Urinary bladder (tissue), 4 donors: ENCODE measurements around the gene SMARCD3. TPM values are rescaled to one million over a fixed set of nuclear protein-coding genes. Genes with fewer than 3 reads are reported as not detected.

Experiments
- DNase-seq: peaks from one replicate; pipeline ENCODE4 v3.0.0-alpha.2; 2015; ENCODE audit errors: extremely low spot score
- H3K27ac ChIP-seq: one replicate; pipeline ENCODE4 v1.5.1; 2013; ENCODE audit warnings: low read depth, mild to moderate bottlenecking, moderate library complexity
- H3K36me3 ChIP-seq: one replicate; pipeline ENCODE4 v1.6.1; 2013; ENCODE audit warnings: mild to moderate bottlenecking, moderate library complexity; ENCODE audit not compliant: insufficient read depth
- H3K4me1 ChIP-seq: one replicate; pipeline ENCODE4 v1.6.1; 2013; ENCODE audit warnings: mild to moderate bottlenecking, moderate library complexity; ENCODE audit not compliant: insufficient read depth
- H3K4me3 ChIP-seq: one replicate; pipeline ENCODE4 v1.5.1; 2013; ENCODE audit warnings: low read depth, low read length
- WGBS: extraction: QIAGEN DNeasy Blood & Tissue Kit; methylation state at CpG from one replicate; pipeline ENCODE4 v1.1.7; 2013; 5-methylcytosine and 5-hydroxymethylcytosine counted together
- polyA plus RNA-seq: library from polyadenylated mRNA; stranded (reverse); fragments of 200-250 nt; gene quantifications from one replicate; pipeline ENCODE4 v1.2.3, GENCODE V29; 2013
- total RNA-seq: library from RNA; depleted of rRNA; stranded (reverse); fragments of >200 nt; gene quantifications from one replicate; pipeline ENCODE4 v1.2.3, GENCODE V29; 2014
- donor health status: healthy with polysubstance abuse.
- donor health status: healthy.

SMARCD3 gene
- total and polyA plus RNA-seq, 2 donors, result 33.2 to 47.8 TPM

DNA sequence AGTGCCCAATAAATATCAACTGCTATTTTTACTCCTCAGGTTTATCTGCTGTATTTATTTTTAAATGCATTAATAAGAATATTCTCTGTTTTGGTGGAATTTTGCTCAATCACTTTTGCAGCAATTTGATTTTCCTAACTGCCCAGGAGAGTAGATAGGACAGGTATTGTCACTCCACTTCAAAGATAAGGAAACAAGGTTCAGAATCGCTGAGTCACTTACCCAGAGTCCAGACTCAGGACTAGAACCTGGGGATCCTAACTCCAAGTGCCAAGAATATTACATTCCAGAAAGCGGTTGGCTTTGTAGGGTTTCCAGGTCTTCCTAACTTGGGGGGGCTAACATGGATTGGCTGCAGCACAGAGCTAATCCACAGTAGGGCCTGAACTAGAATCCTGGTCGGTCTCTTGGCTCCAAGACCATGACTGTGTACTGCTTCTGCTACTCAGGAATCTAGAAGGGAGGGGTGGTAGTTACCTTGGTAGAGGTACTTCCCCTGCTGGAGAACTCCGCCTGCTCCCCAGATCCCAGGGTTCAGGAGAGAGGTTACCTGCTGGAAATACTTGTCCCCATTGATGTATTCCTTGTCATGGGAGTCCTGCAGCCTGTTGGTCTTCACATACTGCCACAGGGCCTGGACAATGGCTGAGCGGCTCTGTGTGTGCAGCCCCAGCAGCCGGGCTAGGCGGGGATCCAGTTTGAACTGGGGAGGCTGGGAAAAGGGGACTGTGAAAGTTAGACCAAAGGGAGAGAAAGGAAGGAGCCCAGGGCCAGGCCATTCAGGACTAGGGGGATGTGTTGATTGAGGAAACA, 7.3 kb downstream of the SMARCD3 start:
- DNase-seq, result no peak
- Histone ChIP-seq H3K4me3 (no peak overlapping the region), H3K36me3 (no peaks in the 10 kb centered on the region), H3K27ac (no peak overlapping the region), H3K4me1 (no peaks in the 10 kb centered on the region)
- 86% methylated on average over 7 of the region's 7 CpGs for WGBS

DNA sequence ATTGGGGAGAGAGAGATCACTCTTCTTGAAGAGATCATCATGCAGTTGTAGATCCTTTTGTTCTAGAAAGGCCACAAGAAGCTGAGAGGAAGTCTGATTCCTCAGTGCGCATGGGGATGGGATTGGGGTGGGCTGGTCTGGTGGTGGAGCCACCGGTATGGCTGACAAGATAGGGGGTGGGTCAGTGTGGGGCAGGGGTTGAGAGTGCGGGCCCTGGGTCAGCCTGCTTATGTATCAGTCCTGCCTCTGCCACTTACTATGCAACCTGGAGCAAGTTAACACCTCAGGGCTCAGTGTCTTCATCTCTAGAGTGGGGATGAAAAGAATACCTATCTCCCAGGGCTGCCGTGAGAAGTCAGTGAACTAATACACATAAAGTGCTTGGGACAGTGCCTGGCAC, 8.0 kb downstream of the SMARCD3 start:
- no peak for DNase-seq
- Histone ChIP-seq H3K27ac (no peak overlapping the region), H3K36me3 (no peaks in the 10 kb centered on the region), H3K4me1 (no peaks in the 10 kb centered on the region), H3K4me3 (no peak overlapping the region)
- 73% methylated on average over 4 of the region's 4 CpGs for WGBS

DNA sequence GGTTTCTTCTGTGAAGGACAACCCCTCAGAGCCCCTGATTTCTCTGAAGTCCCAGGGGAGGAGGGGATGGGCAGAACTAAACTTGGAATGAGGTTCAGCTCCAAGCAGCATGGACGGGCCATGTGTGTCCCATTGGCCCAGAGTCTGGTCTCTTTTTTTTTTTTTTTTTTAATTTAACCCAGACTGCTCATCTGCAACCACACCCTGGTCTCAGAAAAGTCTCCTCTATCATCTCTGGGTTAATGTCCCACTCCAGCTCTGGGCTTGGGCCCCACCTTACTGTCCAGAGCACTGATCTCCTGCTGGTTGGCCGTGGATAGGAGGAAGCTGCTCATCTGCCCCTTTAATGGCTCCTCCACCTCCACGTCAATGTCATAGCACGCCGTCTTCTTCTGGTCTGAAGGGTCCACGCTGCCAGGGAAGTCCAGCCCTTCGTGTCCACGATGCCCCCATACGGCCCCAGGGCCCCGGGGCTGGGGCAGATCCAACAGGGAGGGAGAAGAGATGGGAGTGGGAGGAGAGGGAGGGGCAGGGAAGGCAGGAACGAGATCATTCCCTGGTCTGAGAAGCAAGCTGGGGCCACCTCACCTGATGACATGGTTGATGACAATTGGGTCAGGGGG, 8.5 kb downstream of the SMARCD3 start:
- Histone ChIP-seq H3K27ac (no peak overlapping the region), H3K4me1 (no peaks in the 10 kb centered on the region), H3K4me3 (no peak overlapping the region), H3K36me3 (no peaks in the 10 kb centered on the region)
- no peak for DNase-seq
- WGBS, result 49% methylated on average over 11 of the region's 11 CpGs

DNA sequence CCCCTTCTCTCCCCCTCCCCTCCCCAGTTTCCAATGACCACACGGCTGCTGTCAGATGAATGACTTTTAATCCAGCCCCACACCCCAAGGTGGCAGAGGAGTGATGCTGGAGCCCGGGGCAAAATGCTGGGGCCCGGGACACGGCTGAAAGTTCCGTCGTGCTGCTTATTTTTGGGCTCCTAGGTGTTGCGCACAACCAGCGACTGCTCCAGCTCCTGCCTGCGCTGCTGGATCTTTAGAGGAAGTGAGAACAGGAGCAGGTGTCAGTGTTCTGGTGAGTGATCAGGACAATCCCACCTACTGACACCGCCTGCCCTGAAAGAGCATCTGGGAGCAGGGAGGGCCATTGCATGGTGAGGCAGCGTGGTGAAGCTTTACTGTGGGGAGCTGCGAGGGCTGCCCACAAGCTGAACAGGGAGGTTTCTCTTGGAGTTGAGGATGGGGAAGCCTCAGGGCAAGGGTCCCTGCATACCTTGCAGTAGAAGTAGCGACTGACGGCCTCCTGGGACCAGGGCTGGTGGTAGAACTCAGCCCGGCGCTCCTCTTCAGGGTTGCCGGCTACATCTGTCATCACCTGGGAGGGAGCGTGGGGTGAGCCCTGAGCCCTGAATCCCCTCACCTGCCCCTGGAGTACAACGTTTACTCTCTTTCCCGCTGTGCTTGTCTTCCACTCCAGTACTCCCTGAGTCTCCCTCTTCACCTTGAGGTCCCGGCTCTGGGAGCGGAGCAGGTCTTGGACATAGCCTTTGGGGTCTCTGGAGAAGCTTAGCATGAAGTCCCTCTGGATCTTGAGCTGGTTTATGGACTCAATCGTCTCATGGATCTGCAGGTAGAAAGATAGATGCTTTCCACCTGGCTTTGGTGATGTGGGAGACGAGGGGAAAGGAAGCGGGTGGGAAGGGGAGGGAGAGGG, 9.3 kb downstream of the SMARCD3 start:
- H3K27ac ChIP-seq, result no peak overlapping the region
- no peak overlapping the region for H3K4me3 ChIP-seq
- DNase-seq, result no peak
- H3K36me3 ChIP-seq, result no peaks in the 10 kb centered on the region
- 84% methylated on average over 25 of the region's 25 CpGs for WGBS
- H3K4me1 ChIP-seq, result no peaks in the 10 kb centered on the region

DNA sequence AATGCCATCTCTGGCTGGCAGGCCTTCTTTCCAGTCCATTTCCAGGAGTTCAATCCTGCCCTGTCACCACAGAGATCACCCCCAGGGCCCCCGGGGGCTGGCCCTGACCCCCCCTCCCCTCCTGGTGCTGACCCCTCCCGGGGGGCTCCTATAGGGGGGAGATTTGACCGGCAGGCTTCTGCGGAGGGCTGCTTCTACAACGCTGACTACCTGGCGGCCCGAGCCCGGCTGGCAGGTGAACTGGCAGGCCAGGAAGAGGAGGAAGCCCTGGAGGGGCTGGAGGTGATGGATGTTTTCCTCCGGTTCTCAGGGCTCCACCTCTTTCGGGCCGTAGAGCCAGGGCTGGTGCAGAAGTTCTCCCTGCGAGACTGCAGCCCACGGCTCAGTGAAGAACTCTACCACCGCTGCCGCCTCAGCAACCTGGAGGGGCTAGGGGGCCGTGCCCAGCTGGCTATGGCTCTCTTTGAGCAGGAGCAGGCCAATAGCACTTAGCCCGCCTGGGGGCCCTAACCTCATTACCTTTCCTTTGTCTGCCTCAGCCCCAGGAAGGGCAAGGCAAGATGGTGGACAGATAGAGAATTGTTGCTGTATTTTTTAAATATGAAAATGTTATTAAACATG, 10.2 kb downstream of the SMARCD3 start:
- H3K4me1 ChIP-seq, result no peaks in the 10 kb centered on the region
- H3K27ac ChIP-seq, result no peak overlapping the region
- no peak overlapping the region for H3K4me3 ChIP-seq
- no peak for DNase-seq
- 72% methylated on average over 17 of the region's 17 CpGs for WGBS
- H3K36me3 ChIP-seq, result no peaks in the 10 kb centered on the region

DNA sequence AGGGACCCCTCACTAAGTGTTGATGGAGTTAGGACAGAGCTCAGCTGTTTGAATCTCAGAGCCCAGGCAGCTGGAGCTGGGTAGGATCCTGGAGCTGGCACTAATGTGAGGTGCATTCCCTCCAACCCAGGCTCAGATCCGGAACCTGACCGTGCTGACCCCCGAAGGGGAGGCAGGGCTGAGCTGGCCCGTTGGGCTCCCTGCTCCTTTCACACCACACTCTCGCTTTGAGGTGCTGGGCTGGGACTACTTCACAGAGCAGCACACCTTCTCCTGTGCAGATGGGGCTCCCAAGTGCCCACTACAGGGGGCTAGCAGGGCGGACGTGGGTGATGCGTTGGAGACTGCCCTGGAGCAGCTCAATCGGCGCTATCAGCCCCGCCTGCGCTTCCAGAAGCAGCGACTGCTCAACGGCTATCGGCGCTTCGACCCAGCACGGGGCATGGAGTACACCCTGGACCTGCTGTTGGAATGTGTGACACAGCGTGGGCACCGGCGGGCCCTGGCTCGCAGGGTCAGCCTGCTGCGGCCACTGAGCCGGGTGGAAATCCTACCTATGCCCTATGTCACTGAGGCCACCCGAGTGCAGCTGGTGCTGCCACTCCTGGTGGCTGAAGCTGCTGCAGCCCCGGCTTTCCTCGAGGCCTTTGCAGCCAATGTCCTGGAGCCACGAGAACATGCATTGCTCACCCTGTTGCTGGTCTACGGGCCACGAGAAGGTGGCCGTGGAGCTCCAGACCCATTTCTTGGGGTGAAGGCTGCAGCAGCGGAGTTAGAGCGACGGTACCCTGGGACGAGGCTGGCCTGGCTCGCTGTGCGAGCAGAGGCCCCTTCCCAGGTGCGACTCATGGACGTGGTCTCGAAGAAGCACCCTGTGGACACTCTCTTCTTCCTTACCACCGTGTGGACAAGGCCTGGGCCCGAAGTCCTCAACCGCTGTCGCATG, 11.0 kb downstream of the SMARCD3 start:
- WGBS, result 83% methylated on average over 44 of the region's 44 CpGs
- H3K36me3 ChIP-seq, result no peaks in the 10 kb centered on the region
- H3K4me1 ChIP-seq, result no peaks in the 10 kb centered on the region
- no peak for DNase-seq
- H3K27ac ChIP-seq, result no peak overlapping the region
- no peak overlapping the region for H3K4me3 ChIP-seq

DNA sequence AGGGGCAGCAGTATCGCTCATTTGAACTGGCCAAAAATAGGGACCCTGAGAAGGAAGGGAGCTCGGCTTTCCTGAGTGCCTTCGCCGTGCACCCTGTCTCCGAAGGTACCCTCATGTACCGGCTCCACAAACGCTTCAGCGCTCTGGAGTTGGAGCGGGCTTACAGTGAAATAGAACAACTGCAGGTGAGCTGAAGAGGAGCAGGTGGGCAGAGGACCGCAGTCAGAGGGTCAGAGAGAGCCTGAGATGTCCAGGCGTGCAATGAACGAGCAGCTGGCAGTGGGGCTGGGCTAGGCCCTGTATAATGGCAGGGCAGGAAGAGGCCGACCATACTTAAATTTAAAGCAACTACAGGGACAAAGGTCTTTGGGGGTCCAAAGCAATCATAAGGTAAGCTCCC, 12.1 kb downstream of the SMARCD3 start:
- Histone ChIP-seq H3K36me3 (no peaks in the 10 kb centered on the region), H3K27ac (no peak overlapping the region), H3K4me1 (no peaks in the 10 kb centered on the region), H3K4me3 (no peak overlapping the region)
- DNase-seq, result no peak
- WGBS, result 88% methylated on average over 13 of the region's 13 CpGs

DNA sequence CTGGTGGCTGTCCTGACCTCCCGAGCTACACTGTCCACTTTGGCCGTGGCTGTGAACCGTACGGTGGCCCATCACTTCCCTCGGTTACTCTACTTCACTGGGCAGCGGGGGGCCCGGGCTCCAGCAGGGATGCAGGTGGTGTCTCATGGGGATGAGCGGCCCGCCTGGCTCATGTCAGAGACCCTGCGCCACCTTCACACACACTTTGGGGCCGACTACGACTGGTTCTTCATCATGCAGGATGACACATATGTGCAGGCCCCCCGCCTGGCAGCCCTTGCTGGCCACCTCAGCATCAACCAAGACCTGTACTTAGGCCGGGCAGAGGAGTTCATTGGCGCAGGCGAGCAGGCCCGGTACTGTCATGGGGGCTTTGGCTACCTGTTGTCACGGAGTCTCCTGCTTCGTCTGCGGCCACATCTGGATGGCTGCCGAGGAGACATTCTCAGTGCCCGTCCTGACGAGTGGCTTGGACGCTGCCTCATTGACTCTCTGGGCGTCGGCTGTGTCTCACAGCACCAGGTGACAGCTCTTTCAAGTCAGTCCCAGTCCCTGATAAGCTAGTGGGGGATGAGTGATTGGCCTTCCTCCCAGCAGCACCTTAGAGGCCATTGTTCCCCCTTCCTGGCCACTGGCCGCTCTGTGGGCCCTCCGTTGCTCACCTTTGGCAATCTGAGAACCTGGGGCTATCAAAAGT, 13.3 kb downstream of the SMARCD3 start:
- no peaks in the 10 kb centered on the region for H3K4me1 ChIP-seq
- no peak overlapping the region for H3K4me3 ChIP-seq
- no peak overlapping the region for H3K27ac ChIP-seq
- no peak for DNase-seq
- no peaks in the 10 kb centered on the region for H3K36me3 ChIP-seq
- 91% methylated on average over 28 of the region's 28 CpGs for WGBS

DNA sequence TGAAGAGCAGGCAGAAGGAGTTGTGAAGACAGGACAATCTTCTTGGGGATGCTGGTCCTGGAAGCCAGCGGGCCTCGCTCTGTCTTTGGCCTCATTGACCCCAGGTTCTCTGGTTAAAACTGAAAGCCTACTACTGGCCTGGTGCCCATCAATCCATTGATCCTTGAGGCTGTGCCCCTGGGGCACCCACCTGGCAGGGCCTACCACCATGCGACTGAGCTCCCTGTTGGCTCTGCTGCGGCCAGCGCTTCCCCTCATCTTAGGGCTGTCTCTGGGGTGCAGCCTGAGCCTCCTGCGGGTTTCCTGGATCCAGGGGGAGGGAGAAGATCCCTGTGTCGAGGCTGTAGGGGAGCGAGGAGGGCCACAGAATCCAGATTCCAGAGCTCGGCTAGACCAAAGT, 14.7 kb downstream of the SMARCD3 start:
- no peaks in the 10 kb centered on the region for H3K4me1 ChIP-seq
- DNase-seq, result no peak
- 86% methylated on average over 9 of the region's 9 CpGs for WGBS
- no peaks in the 10 kb centered on the region for H3K36me3 ChIP-seq
- H3K27ac ChIP-seq, result no peak overlapping the region
- H3K4me3 ChIP-seq, result no peak overlapping the region

DNA sequence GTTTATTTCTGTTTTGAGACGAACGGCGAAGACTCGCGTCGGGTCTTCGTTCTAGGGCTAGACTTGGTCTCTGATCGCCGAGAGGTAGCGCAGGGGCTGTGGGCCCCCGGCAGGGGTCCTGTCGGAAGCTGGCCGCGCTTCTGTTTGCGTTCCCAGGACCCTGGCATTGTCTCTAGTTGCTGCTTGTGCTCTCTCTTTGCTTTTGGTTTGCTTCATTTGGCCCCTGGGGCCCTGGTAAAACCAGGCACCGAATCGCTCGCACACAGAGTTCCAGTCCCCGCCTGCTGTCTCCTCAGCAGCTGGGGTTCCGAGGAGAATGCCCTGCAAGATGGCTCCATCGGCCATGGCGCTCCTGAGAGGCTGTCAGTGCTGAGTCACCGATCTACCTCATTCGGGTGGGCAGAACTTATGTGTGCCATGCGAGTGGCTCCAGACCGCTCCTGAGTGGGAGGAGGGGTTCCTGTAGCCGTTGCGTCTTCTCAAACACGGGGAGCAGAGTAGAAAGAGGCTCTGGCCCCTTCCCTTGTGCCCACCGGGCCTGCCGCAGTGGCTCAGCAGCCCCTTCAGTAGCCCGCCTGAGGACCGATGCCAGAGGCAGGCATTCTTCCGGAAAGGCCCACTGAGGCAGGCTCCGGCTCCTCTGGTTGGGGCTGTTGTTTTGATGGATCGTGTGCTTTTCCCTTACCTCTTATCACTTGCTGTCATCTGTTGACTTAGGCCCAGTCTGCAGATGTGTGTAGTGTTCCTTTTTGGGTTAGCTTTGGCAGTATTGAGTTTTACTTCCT, 15.4 kb downstream of the SMARCD3 start:
- Histone ChIP-seq H3K4me1 (no peaks in the 10 kb centered on the region), H3K36me3 (no peaks in the 10 kb centered on the region), H3K27ac (peak overlapping the region; percentile 49), H3K4me3 (peak overlapping the region; percentile 92)
- DNase-seq, result no peak
- 9% methylated on average over 36 of the region's 36 CpGs for WGBS

DNA sequence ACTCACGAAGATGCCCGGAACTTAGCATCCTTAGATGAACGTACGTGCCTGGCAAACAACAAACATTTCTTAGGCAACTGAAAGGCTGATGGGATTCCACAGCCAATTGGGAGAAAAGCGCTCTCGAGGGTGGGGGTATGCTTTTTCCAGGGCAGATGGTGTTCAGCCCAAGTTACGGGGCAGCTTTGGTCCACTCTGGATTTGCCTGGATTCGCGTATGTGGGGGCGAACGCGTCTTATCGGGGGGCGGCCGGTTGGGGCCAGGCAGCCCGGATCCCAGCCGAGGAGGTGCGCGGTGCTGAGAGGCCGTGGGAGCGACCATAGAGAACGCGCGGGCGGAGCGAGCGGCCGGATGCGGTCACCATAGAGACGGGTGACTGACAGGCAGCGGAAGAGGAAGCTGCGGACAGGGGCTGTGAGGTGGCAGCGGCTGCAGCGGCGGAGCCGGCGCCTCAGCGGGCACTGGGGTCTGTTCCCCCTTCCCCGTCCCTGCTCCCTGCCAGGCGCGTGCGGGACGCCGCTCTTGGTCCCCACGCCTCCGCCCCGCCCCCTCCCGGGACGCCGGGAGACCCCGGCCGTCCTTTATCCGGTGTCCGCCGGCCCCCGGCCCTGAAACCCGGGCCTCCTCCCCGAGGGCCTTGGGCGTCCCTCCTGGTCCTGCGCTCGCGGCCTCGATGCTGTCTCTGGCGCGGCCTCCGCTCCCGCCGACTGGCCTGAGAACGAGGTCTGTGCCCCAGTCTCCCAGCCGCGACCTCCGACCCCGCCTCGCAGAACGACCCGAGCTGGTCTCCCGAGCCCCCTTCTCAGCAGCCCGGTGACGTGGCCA, 16.2 kb downstream of the SMARCD3 start, which contains the start of gene CHPF2:
Gene CHPF2, plus strand, starts transcription at position 393 of the 826 bp plus-strand sequence. CDS start 1,529 bp downstream, outside the sequence.
- Histone ChIP-seq H3K36me3 (no peaks in the 10 kb centered on the region), H3K4me1 (no peaks in the 10 kb centered on the region), H3K4me3 (peak within 1 kb of the TSS; percentile 92), H3K27ac (peak within 1 kb of the TSS; percentile 49)
- no peak for DNase-seq
- WGBS, result under 1% methylated on average over 79 of the region's 79 CpGs
